Measurements from ENCODE around the gene BRINP2.

BRINP2 gene

GRCh38 chr1:177142791-177143271 lies 27.9 kb upstream of the BRINP2 start:
- DNase-seq (ENCODE audit: low read depth), result no peak
- TF ChIP-seq CTCF (conservative IDR thresholded peaks at IDR 0.05; ENCODE audit: low read length), result no peak
- no peak overlapping the region for H3K4me3 ChIP-seq (ENCODE audit: low read length)

- no peak for DNase-seq (ENCODE audit: low read depth)
- no peak for TF ChIP-seq CTCF (conservative IDR thresholded peaks at IDR 0.05; ENCODE audit: low read length)
- no peak overlapping the region for H3K4me3 ChIP-seq (ENCODE audit: low read length)
These were observed 25.4 kb upstream of the BRINP2 start for GRCh38 chr1:177145106-177146070.

- no peak overlapping the region for H3K4me3 ChIP-seq (ENCODE audit: low read length)
- TF ChIP-seq CTCF (conservative IDR thresholded peaks at IDR 0.05; ENCODE audit: low read length), result no peak
- no peak for DNase-seq (ENCODE audit: low read depth)
These were observed 24.3 kb upstream of the BRINP2 start for GRCh38 chr1:177146499-177146898.

GRCh38 chr1:177162243-177162642 lies 8.5 kb upstream of the BRINP2 start:
- H3K4me3 ChIP-seq (ENCODE audit: low read length), result no peak overlapping the region
- no peak for TF ChIP-seq CTCF (conservative IDR thresholded peaks at IDR 0.05; ENCODE audit: low read length)
- no peak for DNase-seq (ENCODE audit: low read depth)

GRCh38 chr1:177163844-177164379 lies 6.8 kb upstream of the BRINP2 start:
- no peak for DNase-seq (ENCODE audit: low read depth)
- H3K4me3 ChIP-seq (ENCODE audit: low read length), result peak overlapping the region; percentile 37; the same call in 1 of the 2 replicates
- no peak for TF ChIP-seq CTCF (conservative IDR thresholded peaks at IDR 0.05; ENCODE audit: low read length)

GRCh38 chr1:177164380-177165068 lies 6.2 kb upstream of the BRINP2 start, which contains the start of gene ASTN1:
Gene ASTN1, minus strand, starts transcription at chr1:177164712. Its CDS starts 36 bp downstream, at chr1:177164676.
- no peak for TF ChIP-seq CTCF (conservative IDR thresholded peaks at IDR 0.05; ENCODE audit: low read length)
- peak within 1 kb of the TSS; percentile 37 for H3K4me3 ChIP-seq (ENCODE audit: low read length)
- DNase-seq (ENCODE audit: low read depth), result no peak
